Mucosa of gallbladder (tissue), 1 donor: ENCODE measurements around the gene CD99L2. TPM values are rescaled to one million over a fixed set of nuclear protein-coding genes. Genes with fewer than 3 reads are reported as not detected.
"Not testable (repeated sequence)": the region's sequence is repeated elsewhere in the genome, so short reads cannot be mapped to it uniquely, and the experiment has no call there.

Source experiments
- DNase-seq: peaks from one replicate; pipeline ENCODE4 v3.0.0-alpha.2; 2020; ENCODE audit warnings: low spot score
- total RNA-seq: library from RNA; stranded (reverse); gene quantifications from one replicate; pipeline ENCODE4 v1.2.1, GENCODE V29; 2021
- donor health status: DM: no; HTN: no; CAD: no.

Gene CD99L2
- total RNA-seq, 1 donor from 2014 or later = 35.2 TPM

DNA sequence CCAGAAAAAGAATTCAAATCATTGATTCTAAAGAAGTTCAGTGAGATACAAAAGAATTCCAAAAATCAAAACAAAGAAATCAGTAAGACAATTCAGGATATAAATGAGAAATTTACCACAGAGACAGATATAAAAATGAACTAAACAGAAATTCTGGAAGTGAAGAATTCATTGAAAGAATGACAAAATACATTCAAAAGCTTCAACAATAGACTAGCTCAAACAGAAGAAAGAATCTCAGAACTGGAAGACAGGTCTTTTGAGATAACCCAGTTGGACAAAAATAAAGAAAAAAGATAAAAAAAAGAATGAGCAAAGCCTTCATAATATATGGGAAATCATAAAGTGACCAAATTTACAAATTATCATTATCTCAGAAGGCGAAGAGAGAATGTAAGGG is 41.7 kb downstream of the CD99L2 start:
- DNase-seq = no peak

DNA sequence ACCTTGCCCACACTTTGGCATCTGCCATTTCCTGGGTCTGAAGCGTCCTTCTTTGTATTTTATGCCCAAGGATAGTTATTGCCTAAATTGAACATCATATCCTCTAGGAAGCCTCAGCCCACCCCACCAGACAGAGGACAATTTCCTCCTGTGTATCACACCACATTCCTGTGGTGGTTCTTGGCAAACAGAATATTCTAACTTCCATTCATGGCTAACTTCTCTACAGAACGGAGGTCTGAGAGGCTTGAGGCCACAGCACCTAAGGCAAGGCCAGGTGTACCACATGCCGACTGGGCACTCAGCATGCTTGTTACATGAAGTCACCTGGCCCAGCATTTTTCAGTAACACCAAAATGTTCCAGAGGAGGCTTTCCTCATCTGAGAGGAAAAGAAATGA is 42.4 kb downstream of the CD99L2 start:
- no peak for DNase-seq

DNA sequence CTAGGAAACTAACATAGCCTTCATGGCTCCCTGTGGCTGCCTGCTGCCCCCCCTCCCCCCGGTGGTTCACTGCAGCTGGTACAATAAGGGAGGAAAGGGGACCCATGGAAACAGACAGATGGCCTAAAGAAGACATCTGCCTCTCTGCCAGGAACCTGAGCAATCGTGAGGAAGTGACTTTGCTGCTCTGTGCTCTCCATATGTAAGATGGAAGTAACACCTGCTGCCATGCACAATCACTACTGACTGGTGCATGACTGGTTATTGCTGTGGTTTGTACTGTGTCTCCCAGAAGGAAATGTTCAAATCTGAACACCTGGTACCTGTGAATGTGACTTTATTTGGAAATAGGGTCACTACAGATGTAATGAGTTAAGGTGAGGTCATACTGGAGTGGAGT is 43.6 kb downstream of the CD99L2 start:
- no peak for DNase-seq

DNA sequence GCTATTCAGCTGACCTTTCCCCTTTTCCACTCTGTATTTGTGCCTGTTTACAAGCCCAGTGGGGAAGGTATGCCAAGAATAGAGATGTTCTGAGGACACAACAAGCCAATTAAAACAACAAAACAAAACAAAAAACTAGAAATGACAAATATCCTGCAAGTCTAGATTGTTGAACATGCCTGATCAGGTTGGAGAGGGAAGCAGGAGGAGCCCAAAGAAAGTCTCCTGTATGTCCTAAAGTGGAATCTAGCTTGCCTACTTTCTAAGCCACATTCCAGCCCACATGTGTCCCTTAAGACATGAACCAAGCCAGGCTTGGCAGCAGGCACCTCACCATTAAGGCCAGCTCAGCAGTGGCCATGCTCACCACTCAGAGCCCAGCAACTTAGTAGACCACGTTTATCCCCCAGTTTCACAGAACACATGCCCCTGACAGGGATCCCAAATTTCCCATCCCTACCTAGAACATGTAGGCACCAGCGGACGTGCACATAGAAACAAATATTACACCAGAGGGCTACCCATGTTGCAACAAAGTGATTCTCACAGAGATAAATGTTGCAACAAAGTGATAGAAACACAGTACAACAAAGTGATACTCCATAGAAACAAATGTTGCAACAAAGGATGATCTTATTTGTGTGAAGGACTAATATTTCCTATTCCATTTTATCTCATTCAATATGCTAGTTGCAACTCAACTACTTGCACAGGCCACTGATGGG is 48.3 kb downstream of the CD99L2 start:
- DNase-seq = no peak

- DNase-seq = no peak
Observed at GRCh38 chrX:150849486-150849885, 49.0 kb downstream of the CD99L2 start.

- DNase-seq = no peak
Observed at GRCh38 chrX:150848914-150849365, 49.5 kb downstream of the CD99L2 start.

GRCh38 chrX:150847088-150847487 is 51.4 kb downstream of the CD99L2 start:
- DNase-seq = no peak

DNA sequence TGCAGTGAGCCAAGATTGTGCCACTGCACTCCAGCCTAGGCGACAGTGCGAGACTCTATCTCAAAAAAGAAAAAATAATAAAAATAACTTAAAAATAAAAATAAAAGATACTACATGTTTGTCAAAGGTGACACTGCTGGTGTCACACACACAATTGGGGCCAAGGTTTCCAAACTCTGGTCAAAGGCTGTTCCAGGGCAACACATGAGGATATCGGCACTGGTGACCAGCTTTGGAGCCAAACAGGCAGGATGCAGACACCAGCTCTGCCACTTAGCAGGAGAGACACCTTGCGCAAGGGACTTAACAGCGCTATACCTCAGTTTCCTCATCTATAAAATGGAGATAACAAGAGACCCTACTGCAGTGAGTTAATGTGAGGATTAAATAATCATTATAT is 52.3 kb downstream of the CD99L2 start:
- no peak for DNase-seq

- DNase-seq = no peak
Observed at GRCh38 chrX:150845091-150845490, 53.4 kb downstream of the CD99L2 start.

GRCh38 chrX:150844016-150844415 is 54.5 kb downstream of the CD99L2 start:
- no peak for DNase-seq

DNA sequence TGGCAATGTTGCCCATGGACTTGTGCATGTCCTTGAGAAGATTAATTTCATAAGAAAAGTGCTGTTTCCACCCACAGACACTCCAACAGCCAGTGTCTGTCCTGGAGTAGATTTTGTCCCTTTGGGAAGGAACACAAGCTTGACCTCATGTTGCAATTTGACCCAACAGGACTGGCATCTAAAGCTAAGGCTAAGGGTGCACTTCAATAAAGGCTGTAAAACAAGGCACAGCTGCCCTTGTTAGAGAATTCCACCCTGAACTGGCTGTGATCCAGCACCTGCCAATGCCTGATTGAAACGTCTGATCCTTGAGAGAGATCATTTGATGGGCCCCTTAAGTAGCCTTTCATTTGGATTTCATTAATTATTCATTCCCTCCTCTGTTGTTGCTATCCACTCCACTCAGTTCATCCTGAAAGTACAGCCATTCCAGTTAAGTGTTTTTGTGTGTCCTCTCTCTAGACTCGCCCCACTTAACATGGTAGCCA is 56.2 kb downstream of the CD99L2 start:
- no peak for DNase-seq

DNA sequence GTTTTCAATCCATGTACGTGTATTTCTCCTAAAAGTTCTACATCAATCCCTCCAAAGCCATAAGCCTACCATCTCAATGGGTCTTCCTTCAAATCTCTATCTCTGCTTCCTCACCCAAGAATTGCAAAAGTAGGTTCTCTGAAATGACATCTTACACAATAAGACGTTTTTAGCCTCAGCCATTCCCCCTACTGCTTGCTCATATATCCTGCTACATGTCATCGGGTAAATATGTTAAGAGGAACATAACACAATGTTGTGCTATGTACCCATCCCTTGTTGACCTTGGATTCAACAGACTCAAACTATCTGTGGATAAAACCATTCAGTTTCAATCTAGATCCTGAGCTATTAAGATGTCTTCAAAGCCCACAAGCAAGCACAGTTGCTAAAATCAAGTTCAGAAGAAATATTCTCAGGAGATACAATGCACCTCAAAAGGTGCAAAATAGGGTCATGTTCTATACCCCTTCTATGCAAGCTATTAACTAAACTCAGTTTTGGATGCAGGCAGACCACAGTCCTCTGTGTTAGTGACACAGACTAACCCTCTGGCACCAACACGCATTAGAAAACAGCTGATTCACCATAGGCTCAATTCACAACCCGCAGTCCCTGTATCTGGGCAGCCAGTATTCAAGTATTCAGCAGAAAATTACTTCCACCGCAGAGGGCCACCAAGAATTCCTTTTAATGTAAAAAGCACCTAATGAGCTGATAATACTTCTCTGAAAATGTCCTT is 56.8 kb downstream of the CD99L2 start:
- no peak for DNase-seq

DNA sequence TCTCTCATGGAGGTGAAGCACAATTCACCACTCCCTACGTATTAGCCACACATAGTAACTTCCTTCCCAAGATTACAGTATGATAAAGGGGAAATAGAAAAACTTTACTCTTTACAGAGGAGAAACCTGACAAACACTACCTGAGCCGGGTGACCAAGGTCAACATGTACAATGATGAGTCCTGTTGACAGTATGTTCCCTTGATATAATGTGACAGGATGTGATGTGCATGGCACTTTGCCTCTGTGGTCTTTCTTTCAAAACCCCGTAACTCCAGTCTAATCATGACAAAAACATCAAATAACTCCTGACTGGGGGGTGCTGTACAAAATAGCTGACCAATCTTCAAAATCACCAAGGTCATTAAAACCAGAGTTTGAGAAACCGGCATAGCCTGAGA is 60.6 kb downstream of the CD99L2 start:
- no peak for DNase-seq

- no peak for DNase-seq
Observed at GRCh38 chrX:150834695-150835094, 63.8 kb downstream of the CD99L2 start.

DNA sequence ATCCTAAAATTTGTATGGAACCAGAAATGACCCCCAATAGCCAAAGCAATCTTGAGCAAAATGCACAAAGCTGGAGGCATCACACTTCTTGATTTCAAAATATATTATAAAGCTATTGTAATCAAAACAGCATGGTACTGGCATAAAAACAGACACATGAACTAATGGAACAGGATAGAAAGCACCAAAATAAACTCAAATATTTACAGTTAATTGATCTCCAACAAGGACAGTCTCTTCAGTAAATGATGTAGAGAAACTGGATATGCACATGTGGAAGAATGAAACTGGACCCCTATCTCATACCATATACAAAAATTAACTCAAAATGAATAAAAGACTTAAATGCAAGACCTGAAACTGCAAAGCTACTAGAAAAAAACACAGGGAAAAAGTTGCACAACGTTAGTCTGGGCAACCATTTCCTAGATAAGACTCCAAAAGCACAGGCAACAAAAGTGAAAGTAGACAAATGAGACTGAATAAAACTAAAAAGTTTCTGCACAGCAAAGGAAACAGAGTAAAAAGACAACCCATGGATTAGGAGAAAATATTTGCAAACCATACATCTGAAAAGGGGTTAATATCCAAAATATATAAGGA is 64.9 kb downstream of the CD99L2 start:
- no peak for DNase-seq

DNA sequence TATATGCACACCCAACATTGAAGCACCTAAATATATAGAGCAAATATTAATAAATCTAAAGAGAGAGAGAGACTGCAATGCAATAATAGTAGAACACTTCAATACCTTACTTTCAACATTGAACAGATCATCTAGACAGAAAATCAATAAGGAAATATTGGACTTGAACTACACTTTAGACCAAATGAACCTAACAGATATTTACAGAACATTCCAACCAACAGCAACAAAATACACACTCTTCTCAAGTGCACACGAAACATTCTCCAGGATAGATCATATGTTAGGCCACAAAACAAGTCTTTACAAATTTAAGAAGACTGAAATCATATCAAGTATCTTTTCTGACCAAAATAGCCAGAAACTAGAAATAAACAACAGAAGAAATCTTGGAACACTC is 66.6 kb downstream of the CD99L2 start:
- DNase-seq = no peak

DNA sequence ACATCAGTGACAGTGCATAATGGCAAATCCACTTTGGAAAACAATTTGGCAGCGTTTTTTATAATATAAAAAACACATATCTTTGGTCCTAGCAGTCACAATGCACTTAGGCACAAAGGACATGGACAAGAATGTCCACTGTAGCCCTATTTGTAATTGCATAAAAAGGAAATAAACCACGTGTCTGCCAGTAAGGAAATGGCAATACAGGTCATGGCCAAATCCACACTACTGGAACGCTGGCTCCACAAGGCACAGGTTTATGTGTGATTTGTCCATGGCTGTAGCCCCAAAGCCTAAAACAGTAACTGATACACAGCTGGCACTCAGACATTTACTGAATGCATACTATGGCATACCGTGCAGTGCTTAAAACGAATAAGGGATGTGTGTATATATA is 69.7 kb downstream of the CD99L2 start:
- no peak for DNase-seq

- DNase-seq = not testable (repeated sequence)
Observed at GRCh38 chrX:150824352-150824751, 74.1 kb downstream of the CD99L2 start.

- DNase-seq = not testable (repeated sequence)
Observed at GRCh38 chrX:150823826-150824225, 74.6 kb downstream of the CD99L2 start.

DNA sequence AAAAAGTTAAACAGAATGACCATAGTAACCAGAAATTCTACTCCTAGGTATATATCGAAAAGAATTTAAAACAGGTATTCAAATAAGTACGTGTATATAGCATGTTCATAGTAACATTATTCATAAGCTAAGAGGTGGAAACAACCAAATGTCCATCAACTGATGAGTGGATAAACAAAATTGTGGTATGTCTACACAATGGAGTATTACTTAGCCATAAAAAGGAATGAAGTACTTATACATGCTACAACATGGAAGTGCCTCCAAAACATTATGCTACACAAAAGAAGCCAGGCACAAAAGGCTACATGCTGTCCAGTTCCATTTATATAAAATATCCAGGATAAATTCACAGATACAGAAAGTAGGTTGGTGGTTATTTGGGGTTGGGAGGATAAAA is 76.5 kb downstream of the CD99L2 start:
- no peak for DNase-seq

- DNase-seq = no peak
Observed at GRCh38 chrX:150813922-150814321, 84.5 kb downstream of the CD99L2 start.

- no peak for DNase-seq
Observed at GRCh38 chrX:150806827-150807226, 91.6 kb downstream of the CD99L2 start.

- no peak for DNase-seq
Observed at GRCh38 chrX:150805736-150806135, 92.7 kb downstream of the CD99L2 start.
